Neuronal stem cell (in vitro differentiated cells): ENCODE measurements around the gene MGAT1.
A peak's percentile ranks its signal among the peaks of the same experiment; 100 is the strongest.

Source experiments
- DNase-seq: peaks from one replicate; pipeline ENCODE4 v3.0.0-alpha.2; 2013; ENCODE audit warnings: low spot score
- H2AFZ ChIP-seq: one replicate; pipeline ENCODE4 v1.6.1; 2013; ENCODE audit warnings: mild to moderate bottlenecking, low read length, inconsistent platforms
- H2AK5ac ChIP-seq: 2 replicates; pipeline ENCODE4 v1.6.1; 2013; ENCODE audit warnings: low read depth, mild to moderate bottlenecking, inconsistent platforms, low read length, moderate library complexity, mixed read lengths
- H2BK120ac ChIP-seq: 2 replicates; pipeline ENCODE4 v1.6.1; 2013; ENCODE audit warnings: low read depth, mild to moderate bottlenecking, inconsistent platforms, low read length, moderate library complexity, mixed read lengths
- H2BK12ac ChIP-seq: one replicate; pipeline ENCODE4 v1.6.1; 2013; ENCODE audit warnings: low read length, inconsistent platforms
- H2BK15ac ChIP-seq: 2 replicates; pipeline ENCODE4 v1.6.1; 2013; ENCODE audit warnings: mild to moderate bottlenecking, low read length, inconsistent platforms, mixed read lengths
- H2BK5ac ChIP-seq: one replicate; pipeline ENCODE4 v1.6.1; 2013; ENCODE audit warnings: inconsistent platforms, mild to moderate bottlenecking, low read length, moderate library complexity
- H3K14ac ChIP-seq: one replicate; pipeline ENCODE4 v1.6.1; 2013; ENCODE audit warnings: low read length, inconsistent platforms
- H3K18ac ChIP-seq: 2 replicates; pipeline ENCODE4 v1.6.1; 2013; ENCODE audit warnings: low read length, inconsistent platforms
- H3K23ac ChIP-seq: 2 replicates; pipeline ENCODE4 v1.6.1; 2013; ENCODE audit warnings: low read depth, mild to moderate bottlenecking, mixed read lengths, low read length, inconsistent platforms; ENCODE audit not compliant: poor library complexity
- H3K27ac ChIP-seq: replicated peaks from 3 replicates; pipeline ENCODE4 v1.5.1; 2013; ENCODE audit warnings: low read length, inconsistent platforms
- H3K27me3 ChIP-seq, 3 experiments: 2 replicates each; pipeline ENCODE4 v1.6.1; 2013; ENCODE audit warnings: low read length in 3 of 3, mild to moderate bottlenecking in 2 of 3, inconsistent platforms in 1 of 3, low read depth in 1 of 3, mixed read lengths in 1 of 3, moderate library complexity in 1 of 3; ENCODE audit not compliant: control insufficient read depth in 3 of 3, insufficient read depth in 3 of 3
- H3K36me3 ChIP-seq, 2 donors: replicated peaks in 1 of 2; 2 replicates each; pipeline ENCODE4 v1.6.1; 2013; ENCODE audit warnings: low read length in 2 of 2; ENCODE audit not compliant: control insufficient read depth in 2 of 2, insufficient read depth in 2 of 2
- H3K4ac ChIP-seq: 2 replicates; pipeline ENCODE4 v1.6.1; 2013; ENCODE audit warnings: inconsistent platforms, mild to moderate bottlenecking, low read length, moderate library complexity
- H3K4me1 ChIP-seq, 2 donors: 1 replicate in 1 of 2; 2 replicates in 1 of 2; pipeline ENCODE4 v1.6.1; 2013; ENCODE audit warnings: low read length in 2 of 2, low read depth in 1 of 2; ENCODE audit not compliant: control insufficient read depth in 2 of 2, insufficient read depth in 1 of 2
- H3K4me2 ChIP-seq: one replicate; pipeline ENCODE4 v1.6.1; 2013; ENCODE audit warnings: mild to moderate bottlenecking, low read length, inconsistent platforms; ENCODE audit not compliant: insufficient read depth, poor library complexity, severe bottlenecking
- H3K4me3 ChIP-seq, 2 donors: 2 replicates each; pipeline ENCODE4 v1.5.1; 2013; ENCODE audit warnings: low read length in 2 of 2, mild to moderate bottlenecking in 2 of 2, inconsistent platforms in 1 of 2, moderate library complexity in 1 of 2
- H3K79me1 ChIP-seq: one replicate; pipeline ENCODE4 v1.6.1; 2013; ENCODE audit warnings: low read depth, mild to moderate bottlenecking, inconsistent platforms, low read length, moderate library complexity
- H3K9ac ChIP-seq: one replicate; pipeline ENCODE4 v1.6.1; 2013; ENCODE audit warnings: mild to moderate bottlenecking, low read depth, low read length, inconsistent platforms; ENCODE audit not compliant: poor library complexity
- H3K9me3 ChIP-seq, 2 donors: replicated peaks in 1 of 2; 2 replicates each; pipeline versions ENCODE3 to v1.6.1; 2013; ENCODE audit warnings: low read length in 2 of 2, mild to moderate bottlenecking in 2 of 2, inconsistent platforms in 1 of 2, low read depth in 1 of 2, mixed read lengths in 1 of 2, moderate library complexity in 1 of 2; ENCODE audit not compliant: control insufficient read depth in 2 of 2, insufficient read depth in 1 of 2
- H4K8ac ChIP-seq: one replicate; pipeline ENCODE4 v1.6.1; 2013; ENCODE audit warnings: low read depth, mild to moderate bottlenecking, inconsistent platforms, low read length, moderate library complexity
- H4K91ac ChIP-seq: one replicate; pipeline ENCODE4 v1.6.1; 2013; ENCODE audit warnings: low read length, low read depth, mild to moderate bottlenecking, inconsistent platforms; ENCODE audit not compliant: poor library complexity
- WGBS, 2 donors: extraction: QIAGEN DNeasy Blood & Tissue Kit; methylation state at CpG; one replicate each; pipeline ENCODE4 v1.1.7; 2013; ENCODE audit warnings: missing lambda C conversion rate in 2 of 2, mixed read lengths in 1 of 2; ENCODE audit not compliant: insufficient read length in 2 of 2, insufficient replicate concordance in 1 of 2; ENCODE audit errors: extremely low coverage in 2 of 2; 5-methylcytosine and 5-hydroxymethylcytosine counted together

The MGAT1 gene

GRCh38 chr5:180808461-180809000 lies 5.9 kb upstream of the MGAT1 start:
- no peak overlapping the region for H2AK5ac ChIP-seq
- peaks cover 3 to 25% of the 10 kb centered on the region in 2 donors for H3K36me3 ChIP-seq
- no peak for DNase-seq
- H2BK12ac ChIP-seq: no peak overlapping the region
- no peaks in the 10 kb centered on the region for H3K79me1 ChIP-seq
- no peak overlapping the region for H4K8ac ChIP-seq
- H3K27ac ChIP-seq: no peak overlapping the region
- no peak overlapping the region for H3K9ac ChIP-seq
- no peak overlapping the region for H3K14ac ChIP-seq
- peak overlapping the region in 1 of 2 donors; percentile 95 for H3K4me3 ChIP-seq
- no peak overlapping the region for H3K23ac ChIP-seq
- peak overlapping the region; percentile 18 for H3K4me2 ChIP-seq
- no peaks in the 10 kb centered on the region for H3K27me3 ChIP-seq
- no peaks in the 10 kb centered on the region for H3K9me3 ChIP-seq
- H3K4ac ChIP-seq: no peak overlapping the region
- no peak overlapping the region for H3K18ac ChIP-seq
- WGBS, 2 donors: no CpG with 5 or more reads among the region's 5 CpGs
- H2BK15ac ChIP-seq: no peak overlapping the region
- no peak overlapping the region for H4K91ac ChIP-seq
- H3K4me1 ChIP-seq: peaks cover 16 to 23% of the 10 kb centered on the region in 2 donors
- H2AFZ ChIP-seq: no peak overlapping the region
- H2BK120ac ChIP-seq: no peak overlapping the region
- no peak overlapping the region for H2BK5ac ChIP-seq

- no peak overlapping the region for H3K18ac ChIP-seq
- H3K27ac ChIP-seq: no peak overlapping the region
- H4K8ac ChIP-seq: no peak overlapping the region
- no peaks in the 10 kb centered on the region for H3K27me3 ChIP-seq
- H3K4ac ChIP-seq: no peak overlapping the region
- H2AFZ ChIP-seq: no peak overlapping the region
- H3K79me1 ChIP-seq: no peaks in the 10 kb centered on the region
- no peak overlapping the region for H3K14ac ChIP-seq
- no peak overlapping the region for H2BK5ac ChIP-seq
- WGBS, 2 donors: no CpG with 5 or more reads among the region's 6 CpGs
- H3K4me1 ChIP-seq: peaks cover 20 to 27% of the 10 kb centered on the region in 2 donors
- H3K36me3 ChIP-seq: peaks cover 3 to 25% of the 10 kb centered on the region in 2 donors
- no peak overlapping the region for H3K23ac ChIP-seq
- H3K4me3 ChIP-seq: peak overlapping the region in 1 of 2 donors; percentile 95
- no peak overlapping the region for H4K91ac ChIP-seq
- H2BK15ac ChIP-seq: no peak overlapping the region
- H3K9ac ChIP-seq: no peak overlapping the region
- H3K9me3 ChIP-seq: no peaks in the 10 kb centered on the region
- no peak overlapping the region for H2AK5ac ChIP-seq
- H3K4me2 ChIP-seq: no peak overlapping the region
- DNase-seq: no peak
- no peak overlapping the region for H2BK12ac ChIP-seq
- no peak overlapping the region for H2BK120ac ChIP-seq
Observed at GRCh38 chr5:180807654-180808414, 5.2 kb upstream of the MGAT1 start.

- peak overlapping the region; percentile 39 for H3K9ac ChIP-seq
- H3K27me3 ChIP-seq: no peaks in the 10 kb centered on the region
- H2AK5ac ChIP-seq: no peak overlapping the region
- H3K4me2 ChIP-seq: no peak overlapping the region
- H3K79me1 ChIP-seq: no peaks in the 10 kb centered on the region
- no peak for DNase-seq
- no peak overlapping the region for H4K91ac ChIP-seq
- no peak overlapping the region for H2BK12ac ChIP-seq
- no peak overlapping the region for H3K14ac ChIP-seq
- no peak overlapping the region for H3K4me3 ChIP-seq
- no CpG with 5 or more reads among the region's 1 CpG for WGBS, 2 donors
- H2BK120ac ChIP-seq: no peak overlapping the region
- peaks cover 20 to 27% of the 10 kb centered on the region in 2 donors for H3K4me1 ChIP-seq
- H2BK5ac ChIP-seq: no peak overlapping the region
- H3K23ac ChIP-seq: no peak overlapping the region
- H2BK15ac ChIP-seq: no peak overlapping the region
- no peak overlapping the region for H3K18ac ChIP-seq
- H4K8ac ChIP-seq: no peak overlapping the region
- peaks cover 3 to 25% of the 10 kb centered on the region in 2 donors for H3K36me3 ChIP-seq
- H3K9me3 ChIP-seq: no peaks in the 10 kb centered on the region
- H2AFZ ChIP-seq: no peak overlapping the region
- no peak overlapping the region for H3K27ac ChIP-seq
- H3K4ac ChIP-seq: no peak overlapping the region
Observed at GRCh38 chr5:180807046-180807445, 4.4 kb upstream of the MGAT1 start.

- Histone ChIP-seq H3K27me3 (no peaks in the 10 kb centered on the region), H3K79me1 (peaks cover 3% of the 10 kb centered on the region), H3K4me3 (no peak overlapping the region), H2BK15ac (no peak overlapping the region), H3K4ac (no peak overlapping the region), H3K27ac (no peak overlapping the region), H3K4me2 (no peak overlapping the region), H2AFZ (no peak overlapping the region), H3K4me1 (peaks cover 24 to 32% of the 10 kb centered on the region in 2 donors), H2AK5ac (no peak overlapping the region), H3K9ac (no peak overlapping the region), H3K23ac (no peak overlapping the region), H3K14ac (no peak overlapping the region), H2BK5ac (no peak overlapping the region), H2BK12ac (no peak overlapping the region), H2BK120ac (no peak overlapping the region), H3K36me3 (peaks cover 3 to 25% of the 10 kb centered on the region in 2 donors), H3K9me3 (no peaks in the 10 kb centered on the region), H4K91ac (no peak overlapping the region), H4K8ac (no peak overlapping the region), H3K18ac (no peak overlapping the region)
- WGBS, 2 donors: no CpG with 5 or more reads among the region's 9 CpGs
- DNase-seq: no peak
Observed at GRCh38 chr5:180806351-180807011, 3.9 kb upstream of the MGAT1 start.
